GM21381 (cell line): ENCODE results near the gene PPFIBP2.

ENCODE experiments used
- ATAC-seq: cut with Tn5 transposase; IDR thresholded peaks from one replicate; pipeline ENCODE4 v1.9.1; 2021; ENCODE audit warnings: mild to moderate bottlenecking, moderate library complexity; ENCODE audit not compliant: unreplicated experiment

The PPFIBP2 gene

DNA sequence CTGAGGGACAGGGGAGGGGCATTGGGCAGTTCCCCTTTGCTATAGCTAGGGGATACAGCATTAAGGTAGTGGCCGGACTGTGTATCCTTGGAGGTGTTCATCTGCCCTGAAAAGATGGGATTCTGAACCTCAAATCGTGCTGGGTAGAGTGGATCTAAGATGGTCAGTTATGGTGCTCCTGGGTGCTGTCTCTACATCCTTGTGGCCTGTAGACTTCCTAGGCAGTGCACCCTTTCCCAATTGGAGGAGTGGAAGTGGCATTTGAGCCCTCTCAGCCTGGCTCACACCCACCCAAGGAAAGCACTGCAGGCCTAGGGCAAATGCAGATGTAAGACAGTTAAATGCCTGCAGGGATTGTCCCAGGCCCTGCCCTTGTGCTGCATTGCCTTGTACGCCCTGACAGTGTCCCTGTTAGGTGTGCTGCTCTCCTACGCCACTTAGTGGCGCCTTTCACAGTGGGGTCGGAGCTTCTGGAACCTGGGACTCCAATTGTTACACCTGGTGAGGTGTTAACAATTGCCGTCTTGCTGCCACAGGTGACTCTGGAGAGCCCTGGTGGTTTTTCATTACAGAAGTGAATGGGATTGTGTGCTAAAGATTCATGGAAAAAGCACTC, 35.0 kb downstream of the PPFIBP2 start:
- ATAC-seq, result no peak

GRCh38 chr11:7549681-7550080, 35.9 kb downstream of the PPFIBP2 start:
- ATAC-seq, result no peak

DNA sequence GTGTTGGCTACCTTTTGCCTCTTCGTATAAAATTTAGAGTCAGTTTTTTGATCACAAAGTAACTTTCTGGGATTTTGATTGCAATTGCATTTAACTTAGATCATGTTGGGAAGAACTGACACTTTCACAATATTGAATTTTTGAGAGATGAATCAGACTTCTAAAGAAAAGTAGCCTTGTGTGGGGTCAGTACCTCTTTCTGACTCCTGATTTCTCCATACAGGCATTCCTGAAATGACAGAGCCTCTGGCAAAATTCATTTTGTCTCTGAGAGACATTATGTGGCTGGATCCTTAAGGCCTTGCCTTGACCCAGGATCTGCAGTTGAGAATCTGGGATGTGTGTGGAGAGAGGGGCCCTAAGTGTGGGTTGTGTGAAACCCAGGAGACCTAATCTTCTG, 37.8 kb downstream of the PPFIBP2 start:
- ATAC-seq, result no peak

DNA sequence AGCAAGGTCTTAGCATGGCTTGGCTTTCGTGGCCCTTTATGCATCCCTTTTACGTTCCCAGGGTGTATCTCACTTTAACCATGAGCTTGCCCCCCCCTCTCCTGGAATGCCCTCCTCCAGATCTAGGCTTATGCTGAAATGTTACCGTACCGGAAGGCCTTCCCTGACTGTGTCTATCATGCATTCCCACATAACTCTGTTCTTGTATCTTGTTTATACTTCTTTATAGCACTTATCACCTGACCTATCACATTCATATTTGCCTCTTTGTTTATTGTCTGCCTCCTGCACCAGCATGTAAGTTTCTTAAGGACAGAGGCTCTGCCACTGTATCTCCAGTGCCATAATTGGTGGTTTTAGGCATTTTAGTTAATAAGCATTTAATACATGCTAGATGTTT, 38.9 kb downstream of the PPFIBP2 start:
- no peak for ATAC-seq

DNA sequence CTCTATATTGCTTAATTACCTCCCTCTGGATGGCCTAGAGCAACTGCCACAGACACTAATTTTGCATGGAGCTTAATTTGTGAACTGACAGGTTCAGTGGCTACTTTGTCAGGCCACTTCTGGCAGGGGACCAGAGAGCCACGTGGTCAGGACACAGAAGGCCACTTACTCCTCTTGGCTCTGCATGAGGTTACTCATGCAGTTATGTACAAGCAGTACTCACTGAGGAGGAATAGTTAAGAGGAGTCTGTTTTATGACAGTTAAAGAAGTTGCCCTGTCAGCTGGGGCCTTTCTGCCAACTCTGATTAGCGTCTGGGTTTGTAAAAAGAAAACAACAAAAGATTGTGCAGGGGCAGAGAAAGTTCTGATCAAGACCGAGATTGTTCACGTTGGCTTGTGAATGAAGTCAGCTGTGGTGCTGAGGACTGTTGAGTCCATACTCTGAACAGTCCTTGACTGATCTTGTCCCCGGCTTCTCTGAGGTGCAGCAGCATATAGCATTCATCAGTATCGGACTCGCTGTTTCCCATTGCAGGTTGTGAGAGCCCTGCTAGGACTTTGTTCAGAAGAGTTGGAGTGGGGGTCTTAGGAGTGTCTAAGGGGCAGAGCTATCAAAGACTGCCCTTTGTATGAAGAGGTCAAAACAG, 41.4 kb downstream of the PPFIBP2 start:
- ATAC-seq, result no peak

DNA sequence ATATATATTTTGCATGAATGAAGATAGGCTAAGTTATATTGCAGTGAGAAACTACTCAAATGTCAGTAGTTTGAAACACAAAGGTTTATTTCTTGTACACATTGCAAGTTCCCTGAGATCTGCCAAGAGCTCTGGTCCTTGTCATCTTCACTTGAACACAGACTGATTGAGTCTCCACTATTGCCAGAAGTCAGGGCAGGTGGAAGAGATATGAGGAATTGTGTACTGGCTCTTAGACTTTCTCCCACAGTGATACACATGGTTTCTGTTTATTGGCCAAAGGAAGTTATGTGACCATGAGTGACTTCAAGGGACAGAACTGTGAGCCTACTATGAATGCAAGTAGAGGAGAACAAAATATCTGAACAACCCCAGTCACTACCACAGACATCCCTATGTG, 44.2 kb downstream of the PPFIBP2 start:
- ATAC-seq, result no peak

GRCh38 chr11:7559398-7560283, 45.8 kb downstream of the PPFIBP2 start:
- peak; percentile 63 for ATAC-seq

GRCh38 chr11:7561562-7561961, 47.8 kb downstream of the PPFIBP2 start:
- no peak for ATAC-seq

DNA sequence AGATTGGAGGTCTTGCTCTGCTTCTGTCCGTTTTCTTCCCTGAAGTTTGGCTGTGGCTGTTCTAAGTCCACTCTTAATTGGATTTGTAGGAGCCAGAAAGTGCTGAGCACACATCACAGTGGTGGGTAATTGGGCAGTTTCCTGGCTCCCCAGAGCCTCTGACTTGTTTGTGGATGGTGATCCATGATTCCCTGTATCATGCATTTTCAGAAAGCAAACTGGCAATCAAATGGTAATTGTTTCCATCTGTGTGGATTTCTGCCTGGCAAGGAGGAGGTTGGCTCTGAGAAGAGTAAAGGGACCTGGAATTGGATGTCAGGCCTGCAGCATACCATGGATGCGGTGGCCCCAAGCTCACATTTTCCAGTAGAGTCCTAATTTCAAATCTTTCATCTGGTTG, 49.5 kb downstream of the PPFIBP2 start:
- ATAC-seq, result no peak

DNA sequence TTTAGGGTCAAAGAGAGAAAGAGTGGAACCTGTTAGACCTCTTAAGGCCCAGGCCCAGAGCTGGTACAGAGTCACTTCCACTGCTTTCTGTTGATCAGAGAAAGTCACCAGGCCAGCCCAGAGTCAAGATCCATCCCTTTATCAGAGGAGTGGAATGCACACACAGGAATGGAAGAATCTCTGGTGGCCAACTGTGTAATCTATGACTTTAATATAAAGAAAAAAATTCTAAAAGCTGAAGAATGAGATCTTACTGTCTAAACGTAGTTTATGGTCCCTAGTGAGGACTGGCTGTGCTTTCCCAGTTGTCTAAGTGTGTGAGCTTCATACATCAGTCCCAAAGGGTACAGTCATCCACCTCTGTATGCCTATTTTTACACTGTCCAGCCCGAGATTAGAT, 51.0 kb downstream of the PPFIBP2 start:
- no peak for ATAC-seq

DNA sequence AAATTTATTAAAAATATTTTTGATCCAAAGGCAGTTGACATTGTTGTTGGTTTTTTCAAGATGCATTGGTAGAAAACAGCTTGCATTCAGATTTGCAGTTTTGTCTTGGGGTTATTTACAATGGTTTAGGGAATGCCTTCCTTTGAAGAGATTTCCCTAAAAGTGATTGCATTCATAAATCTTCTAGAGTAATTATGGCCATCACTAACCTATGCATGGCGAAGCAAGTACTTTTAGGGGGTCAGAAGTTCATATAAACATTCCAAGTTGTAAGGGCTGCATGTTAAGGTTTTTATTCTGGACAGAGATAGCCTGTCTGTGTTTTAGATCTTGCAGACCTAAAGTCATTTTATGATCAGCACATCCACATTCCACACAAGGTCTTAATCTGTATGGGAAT, 53.5 kb downstream of the PPFIBP2 start:
- no peak for ATAC-seq

- no peak for ATAC-seq
Observed at GRCh38 chr11:7569044-7569443, 55.2 kb downstream of the PPFIBP2 start.

- no peak for ATAC-seq
Observed at GRCh38 chr11:7570241-7570640, 56.4 kb downstream of the PPFIBP2 start.

DNA sequence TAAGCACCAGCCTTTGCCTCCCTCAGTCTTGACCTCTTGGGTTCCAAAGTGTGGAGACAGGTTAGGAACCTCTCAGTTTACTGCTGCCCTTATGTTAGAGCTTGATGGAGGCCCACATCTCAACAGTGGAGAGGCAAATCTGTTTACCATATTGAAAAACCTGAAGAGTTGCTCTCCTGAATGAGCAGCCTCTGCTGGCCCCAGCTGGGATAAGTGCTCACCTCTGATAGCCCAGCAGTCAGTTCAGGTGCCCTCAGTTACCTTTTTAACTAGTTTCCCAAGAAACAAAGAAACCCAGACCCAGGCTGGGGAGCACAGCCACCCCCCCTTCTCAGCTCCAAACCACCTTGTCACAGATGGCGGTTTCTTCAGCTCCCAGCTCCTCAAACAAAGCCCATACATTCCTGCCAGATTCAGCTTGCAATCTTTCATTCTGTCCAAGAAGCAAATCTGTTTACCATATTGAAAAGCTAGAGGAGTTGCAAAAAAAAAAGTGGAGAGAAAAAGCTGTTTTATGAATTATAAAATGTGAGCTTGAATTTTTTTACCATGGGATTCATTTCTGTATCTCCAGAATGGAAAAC, 57.2 kb downstream of the PPFIBP2 start:
- ATAC-seq, result no peak

- ATAC-seq, result no peak
Observed at GRCh38 chr11:7571640-7572000, 57.8 kb downstream of the PPFIBP2 start.

- ATAC-seq, result no peak
Observed at GRCh38 chr11:7572001-7572712, 58.4 kb downstream of the PPFIBP2 start.

DNA sequence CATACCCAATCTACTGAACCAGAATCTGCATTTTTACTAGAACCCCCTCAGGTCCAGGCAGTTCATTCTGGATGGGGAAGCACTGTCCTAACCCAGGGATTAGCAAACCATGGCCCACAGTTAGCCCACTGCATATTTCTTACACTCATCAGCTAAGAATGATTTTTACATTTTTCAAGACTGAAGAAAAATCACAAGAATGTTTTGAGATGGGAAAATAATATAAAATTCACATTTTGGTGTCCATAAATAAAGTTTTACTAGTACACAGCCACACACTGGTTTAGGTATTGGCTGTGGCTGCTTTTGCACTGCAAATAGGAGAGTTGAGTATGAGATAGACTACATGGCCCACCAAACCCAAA, 59.4 kb downstream of the PPFIBP2 start:
- ATAC-seq, result no peak

DNA sequence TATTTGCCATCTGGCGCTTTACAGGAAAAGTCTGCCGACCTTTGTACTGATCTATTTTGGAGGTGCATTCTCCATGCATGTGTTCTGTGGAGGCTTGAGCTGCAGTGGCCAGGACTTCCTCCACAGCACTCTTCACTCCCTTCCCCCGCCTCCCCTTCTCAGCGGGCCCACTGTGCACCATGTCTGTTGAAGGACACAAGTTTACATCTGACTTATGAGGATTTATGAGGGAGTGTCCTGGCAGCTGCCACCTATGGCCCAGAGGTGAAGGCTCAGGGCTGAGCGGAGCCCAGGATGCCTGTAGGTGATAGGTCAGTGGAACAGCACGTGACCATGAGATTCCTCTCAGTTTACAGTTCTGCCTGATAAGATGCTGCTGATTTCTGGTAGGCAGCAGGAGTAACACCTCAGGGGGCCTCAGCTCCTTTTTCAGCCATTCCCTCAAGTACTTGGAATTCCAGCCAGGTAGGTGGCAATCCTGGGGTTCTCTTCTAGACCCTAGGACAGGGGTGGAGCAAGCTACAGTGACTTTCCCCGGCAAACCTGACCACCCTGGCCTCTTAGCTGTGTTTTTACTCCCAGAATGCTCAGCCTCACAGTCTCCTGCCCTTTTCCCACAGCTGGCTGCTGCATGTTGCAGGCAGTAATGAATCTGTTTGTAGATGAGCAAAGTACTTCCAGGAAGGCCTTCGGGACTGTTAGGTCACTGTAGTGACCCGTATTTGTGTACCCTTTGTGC, 59.9 kb downstream of the PPFIBP2 start:
- no peak for ATAC-seq

- ATAC-seq, result no peak
Observed at GRCh38 chr11:7574491-7575130, 60.8 kb downstream of the PPFIBP2 start.
